GM19438 (cell line): Measurements from ENCODE around the gene CCDC148.
"Not testable (repeated sequence)": the region's sequence is repeated elsewhere in the genome, so short reads cannot be mapped to it uniquely, and the experiment has no call there.

Experiments used
- ATAC-seq: cut with Tn5 transposase; IDR thresholded peaks from one replicate; pipeline ENCODE4 v1.9.1; 2021; ENCODE audit warnings: low read depth; ENCODE audit not compliant: unreplicated experiment

The CCDC148 gene

GRCh38 chr2:158310407-158310806 lies 146.1 kb downstream of the CCDC148 start:
- not testable (repeated sequence) for ATAC-seq

GRCh38 chr2:158305501-158305900 lies 151.1 kb downstream of the CCDC148 start:
- ATAC-seq: no peak

DNA sequence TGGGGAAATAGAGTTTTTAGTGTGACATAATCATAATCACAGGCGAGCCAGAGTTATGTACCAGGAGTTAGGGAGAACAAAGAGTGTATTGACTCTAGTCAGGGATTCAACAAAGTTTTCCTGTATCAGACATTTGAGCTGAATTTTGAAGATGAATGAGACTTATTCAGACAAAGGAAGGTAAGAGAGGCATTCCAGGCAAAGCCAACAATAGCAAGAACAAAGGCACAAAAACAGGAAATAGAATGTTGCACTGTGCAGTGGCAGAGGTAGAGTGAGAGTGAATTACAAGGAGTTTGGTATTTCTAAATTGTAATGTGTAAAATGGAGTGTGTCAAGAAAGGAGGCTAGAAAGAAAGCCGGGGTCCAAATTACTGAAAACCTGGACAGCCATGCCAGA lies 156.2 kb downstream of the CCDC148 start:
- no peak for ATAC-seq

DNA sequence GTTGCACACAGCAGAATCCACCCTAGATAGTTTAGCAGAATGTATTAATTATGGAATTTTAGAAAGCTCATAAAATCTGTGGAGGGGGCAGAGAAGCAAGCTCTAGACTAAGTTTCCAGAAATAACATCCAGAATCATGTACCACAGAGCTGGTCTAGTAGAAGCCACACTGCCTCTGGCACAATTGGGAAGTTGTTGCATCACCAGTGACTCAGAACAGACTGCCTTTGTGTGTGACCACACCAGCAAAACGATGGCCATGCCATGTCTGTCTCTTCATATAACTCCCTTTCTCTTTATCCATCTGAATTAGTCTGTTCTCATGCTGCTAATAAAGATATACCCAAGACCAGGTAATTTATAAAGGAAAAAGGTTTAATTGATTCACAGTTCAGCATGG lies 158.9 kb downstream of the CCDC148 start:
- ATAC-seq: no peak

DNA sequence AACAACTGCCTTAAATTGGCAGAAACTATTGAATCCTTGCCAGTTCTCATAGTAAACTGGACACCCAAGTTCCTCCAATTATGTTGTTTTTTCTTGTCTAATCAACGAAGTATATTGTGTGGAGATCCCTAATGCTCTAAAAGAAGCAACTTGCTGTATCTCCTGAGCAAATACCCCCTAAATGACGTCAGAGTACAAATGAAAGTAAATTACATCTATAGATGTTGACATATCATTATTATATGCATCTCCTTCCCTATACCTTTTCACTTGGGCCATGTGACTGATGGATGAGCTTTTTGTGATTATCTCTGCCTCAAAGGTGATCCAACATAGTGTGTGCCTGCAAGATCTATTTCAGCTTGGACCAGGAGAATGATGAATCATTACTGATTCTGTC lies 159.4 kb downstream of the CCDC148 start:
- ATAC-seq: no peak

GRCh38 chr2:158293722-158294121 lies 162.8 kb downstream of the CCDC148 start:
- ATAC-seq: no peak

GRCh38 chr2:158291544-158292180 lies 164.9 kb downstream of the CCDC148 start:
- ATAC-seq: no peak

GRCh38 chr2:158290225-158290624 lies 166.3 kb downstream of the CCDC148 start:
- no peak for ATAC-seq

DNA sequence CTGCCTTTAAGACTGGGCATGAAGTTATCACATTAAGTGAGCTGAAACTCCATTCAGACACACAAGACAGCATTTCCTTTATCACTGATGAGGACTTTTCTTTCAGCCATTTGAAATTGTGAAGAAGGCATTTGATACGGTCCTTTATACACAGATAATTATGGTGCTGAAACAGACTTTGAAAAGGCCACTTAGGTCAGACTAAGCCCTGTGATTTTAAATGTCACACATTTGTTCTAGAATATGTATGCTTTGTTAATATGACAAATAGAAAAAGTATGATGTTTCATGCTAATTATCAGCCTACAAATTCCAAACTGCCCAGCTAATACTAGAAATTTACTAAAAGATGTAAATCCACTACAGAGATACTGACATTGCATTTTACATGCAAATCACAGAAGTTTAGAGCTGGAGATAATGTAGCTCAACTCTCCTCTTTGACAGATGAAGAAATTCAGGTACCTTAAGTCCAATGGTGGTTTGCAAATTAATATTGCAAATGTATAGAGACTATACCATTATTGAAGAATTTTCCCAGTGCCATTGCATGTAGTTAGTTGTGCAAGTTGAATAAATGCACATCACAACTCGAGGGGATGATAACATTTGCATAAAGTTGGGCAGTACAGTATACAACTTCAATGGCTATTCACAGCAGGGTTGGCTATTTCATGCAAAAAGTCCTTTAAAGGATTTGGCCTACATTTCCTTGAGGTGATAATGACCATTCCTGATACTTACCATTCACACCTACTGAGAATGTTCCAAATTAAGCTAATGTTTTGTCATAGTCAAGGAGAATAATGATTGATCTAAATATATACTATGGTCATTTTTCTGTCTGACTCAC lies 179.7 kb downstream of the CCDC148 start:
- ATAC-seq: no peak

- no peak for ATAC-seq
Observed at GRCh38 chr2:158273791-158274190, 182.8 kb downstream of the CCDC148 start.

DNA sequence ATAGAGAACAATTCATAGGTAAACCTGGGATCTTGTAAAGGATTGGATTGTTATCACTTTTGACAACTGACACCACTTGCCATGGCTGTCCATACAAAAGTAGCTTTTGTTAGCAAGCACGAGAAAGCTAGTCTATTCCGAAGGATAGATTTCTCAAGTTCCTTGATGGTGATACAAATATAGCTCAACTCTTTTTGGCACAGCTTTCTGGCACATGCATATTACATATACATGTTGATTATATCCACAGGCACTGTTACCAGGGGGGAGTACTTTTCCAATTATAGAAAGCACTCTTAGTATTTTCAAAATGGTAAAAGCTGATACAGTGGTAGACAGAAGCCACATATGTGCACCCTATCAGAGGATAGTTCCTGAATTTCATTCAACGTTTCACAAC lies 186.0 kb downstream of the CCDC148 start:
- no peak for ATAC-seq

DNA sequence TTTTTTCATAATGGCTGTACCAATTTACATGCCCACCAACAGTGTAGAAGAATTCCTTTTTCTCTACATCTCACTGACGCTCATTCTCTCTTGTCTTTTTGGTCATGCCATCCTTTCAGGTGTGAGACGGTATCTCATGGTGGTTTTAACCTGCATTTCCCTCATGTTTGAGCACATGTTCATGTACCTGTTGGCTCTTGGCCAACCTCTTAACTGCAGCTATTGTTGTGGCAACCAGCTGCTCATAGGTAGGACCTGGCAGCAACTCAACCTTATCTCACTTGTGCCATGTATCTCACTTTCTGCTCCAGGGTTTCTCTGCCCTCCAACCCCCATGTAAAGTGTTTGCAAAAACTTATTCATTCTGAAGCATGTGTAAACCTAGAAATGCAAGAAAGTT lies 187.4 kb downstream of the CCDC148 start:
- no peak for ATAC-seq

- ATAC-seq: no peak
Observed at GRCh38 chr2:158266111-158266510, 190.4 kb downstream of the CCDC148 start.

GRCh38 chr2:158255257-158255656 lies 201.3 kb downstream of the CCDC148 start:
- no peak for ATAC-seq

GRCh38 chr2:158253170-158253569 lies 203.4 kb downstream of the CCDC148 start:
- no peak for ATAC-seq

- ATAC-seq: no peak
Observed at GRCh38 chr2:158251356-158251755, 205.2 kb downstream of the CCDC148 start.

DNA sequence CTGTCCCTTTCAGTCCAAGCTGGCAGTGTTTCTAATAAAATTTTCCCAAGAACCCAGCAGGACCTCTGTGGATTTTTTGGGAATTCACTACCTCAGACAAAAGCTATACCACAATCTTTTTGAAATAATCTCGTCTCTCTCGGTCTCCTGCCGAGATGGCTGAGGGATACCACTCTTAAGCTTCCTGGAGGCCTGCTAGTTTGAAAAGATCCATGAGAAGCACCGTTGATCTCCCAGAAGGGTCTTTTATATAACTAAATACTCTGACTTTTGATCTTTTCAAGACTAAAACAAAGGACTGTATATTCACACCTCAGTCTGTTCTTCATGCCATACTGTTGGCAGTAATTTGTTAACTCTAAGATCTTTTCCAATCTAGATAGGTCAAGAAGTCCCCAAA lies 213.2 kb downstream of the CCDC148 start:
- ATAC-seq: no peak

DNA sequence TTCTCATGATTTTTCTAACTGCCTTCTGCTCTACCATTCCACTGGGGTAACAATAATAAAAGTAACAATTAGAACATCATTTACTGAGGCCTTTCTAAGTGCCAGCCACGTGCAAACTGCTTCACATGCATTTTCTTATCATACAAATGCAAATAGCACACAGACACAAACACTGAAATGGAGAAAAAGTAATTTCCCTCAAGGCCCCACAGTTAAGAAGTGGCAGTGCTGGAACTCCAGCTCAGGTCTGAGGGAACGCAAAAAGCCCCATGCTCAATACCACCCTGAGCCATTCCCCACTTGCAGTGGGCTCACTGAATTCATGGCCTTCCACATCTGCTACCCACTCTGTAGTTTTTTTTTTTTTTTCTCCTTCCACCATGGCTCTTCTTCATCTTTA lies 214.3 kb downstream of the CCDC148 start:
- ATAC-seq: no peak

DNA sequence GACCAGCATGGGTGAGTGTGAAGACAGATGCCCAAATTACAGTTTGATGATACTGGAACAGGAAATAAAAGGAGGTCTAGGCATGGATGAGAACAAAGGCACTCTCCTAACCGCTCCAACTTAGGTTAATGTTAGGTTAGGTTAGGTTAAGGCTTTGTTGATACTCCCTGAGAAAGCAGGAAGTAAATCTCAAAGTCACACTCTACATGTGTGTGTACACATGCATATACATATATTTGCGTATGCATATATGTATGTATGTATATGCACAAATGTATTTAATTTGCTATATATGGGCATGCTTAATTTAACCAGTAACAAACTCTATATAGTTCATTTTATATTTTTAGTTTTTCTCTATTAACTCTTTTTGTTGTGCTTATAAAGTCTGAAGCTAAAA lies 215.6 kb downstream of the CCDC148 start:
- no peak for ATAC-seq

DNA sequence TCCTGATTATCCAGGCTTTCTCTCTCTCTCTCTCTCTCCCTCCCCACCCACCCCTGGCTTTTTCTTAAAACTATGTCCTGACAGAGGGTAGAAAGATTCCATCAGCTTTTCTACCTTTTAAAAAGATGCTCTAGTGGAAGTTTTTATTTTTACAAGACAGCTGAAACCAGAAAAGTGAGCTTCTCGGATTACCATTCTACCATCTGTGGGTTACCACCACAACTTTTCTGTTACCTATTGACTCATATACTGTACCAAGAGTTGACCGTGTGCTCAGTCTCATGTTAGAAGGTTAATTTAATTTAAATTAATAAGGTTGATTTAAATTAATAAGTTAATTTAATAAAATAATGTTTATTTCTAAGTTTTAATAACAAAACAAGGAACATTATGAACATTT lies 217.3 kb downstream of the CCDC148 start:
- no peak for ATAC-seq

GRCh38 chr2:158234497-158234896 lies 222.1 kb downstream of the CCDC148 start:
- no peak for ATAC-seq

DNA sequence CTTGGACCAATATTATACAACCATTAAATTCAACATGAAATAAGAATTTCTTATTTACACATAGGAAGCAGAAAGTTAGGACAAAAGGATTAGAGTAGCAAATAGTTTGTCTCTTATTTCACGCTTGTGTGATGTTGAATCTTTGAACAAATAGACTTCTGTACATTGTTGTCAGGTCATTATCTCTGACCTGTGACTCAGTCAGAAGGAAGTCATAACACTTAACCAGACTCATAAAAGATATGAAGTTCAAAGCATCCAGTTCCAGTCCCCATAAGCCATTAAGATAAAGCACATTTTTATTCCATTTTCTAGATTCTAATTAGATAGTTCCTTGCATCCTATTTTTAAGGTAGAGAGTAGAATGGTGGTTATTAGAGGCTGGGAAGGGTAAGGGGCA lies 224.1 kb downstream of the CCDC148 start:
- no peak for ATAC-seq
